Left lung (tissue), 10 donors: ENCODE data around the gene CACNA1C. TPM values are rescaled to one million over a fixed set of nuclear protein-coding genes. Genes with fewer than 3 reads are reported as not detected.

Source experiments
- ATAC-seq: fragments of 200-7000 bp; cut with Tn5 transposase; one replicate; pipeline ENCODE4 v1.9.1; 2020; ENCODE audit warnings: moderate library complexity
- DNase-seq, 4 donors: peaks; one replicate each; pipeline ENCODE4 v3.0.0-alpha.2; 2013 to 2020
- H3K27ac ChIP-seq, 2 donors: fragments of 200-600 bp; sonication (generic) in 1 of 2; one replicate each; pipeline versions ENCODE4 v1.5.0 to v1.8.0; 2020 to 2021
- H3K27me3 ChIP-seq, 2 donors: fragments of 200-600 bp; sonication (generic) in 1 of 2; one replicate each; pipeline versions ENCODE4 v1.5.0 to v1.8.0; 2020 to 2021
- H3K36me3 ChIP-seq, 2 donors: fragments of 200-600 bp; sonication (generic) in 1 of 2; one replicate each; pipeline versions ENCODE4 v1.5.0 to v1.8.0; 2020 to 2021
- H3K4me1 ChIP-seq, 2 donors: fragments of 200-600 bp; one replicate each; pipeline ENCODE4 v1.8.0; 2021
- H3K4me3 ChIP-seq, 2 donors: fragments of 200-600 bp; sonication (generic) in 1 of 2; one replicate each; pipeline versions ENCODE4 v1.5.0 to v1.8.0; 2020 to 2021; ENCODE audit warnings: mild to moderate bottlenecking in 1 of 2
- H3K9me3 ChIP-seq, 2 donors: fragments of 200-600 bp; sonication (generic) in 1 of 2; one replicate each; pipeline versions ENCODE4 v1.5.0 to v1.8.0; 2020 to 2021
- intact Hi-C, 2 donors: fragments of 100-400 bp; cut with DNase I; formaldehyde crosslinking; loops; one replicate each; pipeline versions ENCODE4 v1.11.2 to v1.14.2; 2022
- polyA plus RNA-seq, 6 donors: library from polyadenylated mRNA; unstranded; fragments of 120-200 nt; gene quantifications; one replicate each; pipeline ENCODE4 v1.2.1, GENCODE V29; 2013; ENCODE audit not compliant: insufficient read length in 6 of 6
- total RNA-seq, 2 donors: library from RNA; stranded (reverse); fragmentation: NEBNext Ultra II Directional; extraction: Animal tissue kit (Norgen Biotek cat#: 25700); gene quantifications; one replicate each; pipeline ENCODE4 v1.2.1, GENCODE V29; 2021
- TF ChIP-seq, protein P1 (sequence below), 2 donors: fragments of 200-600 bp; sonication (generic) in 1 of 2; IDR thresholded peaks; one replicate each; pipeline versions ENCODE4 v1.5.0 to v1.8.0; 2021; ENCODE audit warnings: antibody characterized with exemption in 2 of 2
- donor health status: DM: no; HTN: yes; CAD: no.
- donor health status: DM: no; HTN: no; CAD: no.

Gene CACNA1C
- total and polyA plus RNA-seq, 8 donors = 11.9 to 21.9 (median 14.2) TPM

DNA sequence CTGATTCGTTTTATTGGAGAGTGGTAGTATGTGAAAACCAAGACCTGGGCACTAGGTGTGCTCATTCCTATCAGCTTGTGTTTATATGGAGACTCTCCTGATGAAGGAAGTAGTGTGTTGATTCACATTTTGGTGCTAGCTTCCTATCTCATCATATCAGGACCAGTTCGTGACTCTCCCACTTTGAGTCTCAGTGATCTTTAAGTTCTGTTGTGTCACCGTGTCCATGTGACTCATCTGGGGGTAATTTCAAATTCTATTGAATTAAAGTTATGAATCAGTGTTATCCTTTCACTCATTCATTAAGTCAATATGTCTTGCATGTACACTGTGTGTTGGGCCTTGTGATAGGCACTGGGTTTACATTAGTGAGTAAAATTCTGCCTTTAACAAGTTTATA is 180.2 kb downstream of the CACNA1C start:
- intact Hi-C loops = no loop called here
- H3K27me3 ChIP-seq = peaks cover 0 to 22% of the 10 kb centered on the region in 2 donors
- no peak overlapping the region for H3K4me3 ChIP-seq
- ATAC-seq = no peak
- H3K9me3 ChIP-seq = no peaks in the 10 kb centered on the region
- TF ChIP-seq, protein P1, sequence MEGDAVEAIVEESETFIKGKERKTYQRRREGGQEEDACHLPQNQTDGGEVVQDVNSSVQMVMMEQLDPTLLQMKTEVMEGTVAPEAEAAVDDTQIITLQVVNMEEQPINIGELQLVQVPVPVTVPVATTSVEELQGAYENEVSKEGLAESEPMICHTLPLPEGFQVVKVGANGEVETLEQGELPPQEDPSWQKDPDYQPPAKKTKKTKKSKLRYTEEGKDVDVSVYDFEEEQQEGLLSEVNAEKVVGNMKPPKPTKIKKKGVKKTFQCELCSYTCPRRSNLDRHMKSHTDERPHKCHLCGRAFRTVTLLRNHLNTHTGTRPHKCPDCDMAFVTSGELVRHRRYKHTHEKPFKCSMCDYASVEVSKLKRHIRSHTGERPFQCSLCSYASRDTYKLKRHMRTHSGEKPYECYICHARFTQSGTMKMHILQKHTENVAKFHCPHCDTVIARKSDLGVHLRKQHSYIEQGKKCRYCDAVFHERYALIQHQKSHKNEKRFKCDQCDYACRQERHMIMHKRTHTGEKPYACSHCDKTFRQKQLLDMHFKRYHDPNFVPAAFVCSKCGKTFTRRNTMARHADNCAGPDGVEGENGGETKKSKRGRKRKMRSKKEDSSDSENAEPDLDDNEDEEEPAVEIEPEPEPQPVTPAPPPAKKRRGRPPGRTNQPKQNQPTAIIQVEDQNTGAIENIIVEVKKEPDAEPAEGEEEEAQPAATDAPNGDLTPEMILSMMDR (IDR thresholded peaks at IDR 0.05) = no peak
- no peaks in the 10 kb centered on the region for H3K4me1 ChIP-seq
- no peaks in the 10 kb centered on the region for H3K36me3 ChIP-seq
- no peak for DNase-seq
- H3K27ac ChIP-seq = no peak overlapping the region

DNA sequence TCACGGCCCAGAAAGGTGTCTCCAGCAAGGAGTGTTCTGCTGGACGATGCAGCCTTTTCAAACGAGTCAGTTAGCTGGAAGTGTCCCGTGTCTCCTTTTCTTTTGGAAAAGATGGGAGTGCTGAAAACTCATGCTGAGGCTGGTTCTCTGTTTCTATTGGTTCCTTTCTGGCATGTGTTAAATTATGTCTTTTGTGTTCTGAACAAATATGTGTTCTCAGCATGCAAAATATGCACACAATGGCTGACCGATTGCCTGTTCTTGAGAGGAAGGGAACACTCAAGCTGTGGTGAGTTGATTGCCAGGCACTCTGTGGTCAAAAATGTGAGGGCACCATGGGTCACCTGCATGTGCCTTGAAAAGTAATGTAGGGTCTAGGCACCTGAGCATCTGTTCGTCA is 181.3 kb downstream of the CACNA1C start:
- Histone ChIP-seq H3K27ac (no peak overlapping the region), H3K4me3 (no peak overlapping the region), H3K27me3 (peaks cover 0 to 22% of the 10 kb centered on the region in 2 donors), H3K9me3 (no peaks in the 10 kb centered on the region), H3K4me1 (no peaks in the 10 kb centered on the region), H3K36me3 (no peaks in the 10 kb centered on the region)
- intact Hi-C loops = no loop called here
- no peak for DNase-seq
- TF ChIP-seq, protein P1 (IDR thresholded peaks at IDR 0.05) = no peak
- no peak for ATAC-seq

DNA sequence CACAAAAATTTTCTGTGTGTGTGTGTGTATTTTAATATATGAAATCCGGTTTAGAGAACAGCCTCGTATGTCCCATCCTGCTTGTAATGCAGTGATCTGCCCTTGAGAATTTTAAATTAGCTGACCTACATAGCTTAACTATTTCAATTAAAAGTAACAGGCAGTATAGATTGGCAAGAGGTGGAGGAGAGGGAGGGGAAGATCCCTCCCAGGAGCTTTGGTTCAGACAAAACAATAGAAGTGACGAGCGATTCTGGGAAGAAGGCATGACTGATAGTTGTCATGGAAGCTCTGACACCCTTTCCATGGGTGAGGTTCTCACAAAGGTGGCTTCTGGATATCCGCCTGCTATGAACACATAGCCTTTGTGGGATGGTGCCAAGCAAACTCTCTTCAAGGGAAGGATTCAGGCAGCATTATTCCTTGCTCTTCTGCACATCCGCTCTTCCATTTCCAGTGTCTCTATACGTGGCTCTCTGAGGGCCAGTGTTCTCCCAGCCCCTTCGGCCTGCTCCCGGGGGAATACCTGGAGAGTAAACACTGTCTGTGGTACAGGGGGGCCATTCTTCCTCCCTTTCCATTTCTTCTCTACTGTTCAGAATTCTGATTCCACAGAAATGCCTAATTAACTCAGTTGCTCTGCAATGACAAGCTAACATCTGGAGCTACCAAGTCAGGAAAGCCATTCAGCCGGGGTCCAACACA is 182.0 kb downstream of the CACNA1C start:
- intact Hi-C loops = no loop called here
- H3K27me3 ChIP-seq = peaks cover 0 to 18% of the 10 kb centered on the region in 2 donors
- TF ChIP-seq, protein P1 (IDR thresholded peaks at IDR 0.05) = no peak
- H3K27ac ChIP-seq = no peak overlapping the region
- H3K36me3 ChIP-seq = no peaks in the 10 kb centered on the region
- no peak for DNase-seq
- H3K4me1 ChIP-seq = no peaks in the 10 kb centered on the region
- H3K9me3 ChIP-seq = no peaks in the 10 kb centered on the region
- no peak overlapping the region for H3K4me3 ChIP-seq
- ATAC-seq = no peak

DNA sequence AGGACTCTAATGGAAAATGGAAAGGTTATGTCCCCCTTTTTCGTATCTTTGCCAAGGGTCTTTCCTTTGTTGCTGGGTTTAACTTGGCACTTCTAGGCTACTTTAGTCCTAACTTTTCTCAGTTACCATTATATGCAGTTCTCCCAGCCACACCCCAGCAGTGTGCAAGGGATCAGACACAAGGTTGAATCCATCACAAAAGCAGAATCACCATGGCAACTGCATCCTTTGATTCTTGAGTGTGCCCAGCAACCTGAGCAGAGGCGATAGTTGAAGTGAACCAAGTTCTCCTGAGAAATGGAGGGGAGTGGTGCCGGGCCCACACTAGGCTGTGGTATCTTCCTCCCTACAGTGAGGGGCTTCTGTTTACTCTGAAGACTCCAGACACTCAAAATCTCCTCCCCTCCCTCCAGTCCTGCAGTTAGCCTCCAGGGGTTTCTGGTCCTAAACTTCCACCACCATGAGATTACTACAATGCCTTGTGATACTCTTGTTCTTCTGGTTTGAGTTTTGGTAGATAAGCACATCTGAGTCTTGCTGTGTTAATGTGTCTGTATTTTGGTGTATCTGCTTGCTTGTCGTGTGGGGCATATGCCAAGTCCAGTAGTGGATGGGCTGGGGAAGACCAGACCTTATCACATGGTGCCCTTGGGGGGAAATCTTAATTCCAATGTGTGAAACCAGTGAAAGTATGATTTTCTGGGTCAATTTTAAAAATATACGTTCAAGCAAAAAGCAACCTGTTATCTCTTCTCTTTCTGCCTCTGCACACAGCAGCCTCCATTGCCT is 183.9 kb downstream of the CACNA1C start:
- intact Hi-C loops = no loop called here
- ATAC-seq = no peak
- no peak overlapping the region for H3K27ac ChIP-seq

DNA sequence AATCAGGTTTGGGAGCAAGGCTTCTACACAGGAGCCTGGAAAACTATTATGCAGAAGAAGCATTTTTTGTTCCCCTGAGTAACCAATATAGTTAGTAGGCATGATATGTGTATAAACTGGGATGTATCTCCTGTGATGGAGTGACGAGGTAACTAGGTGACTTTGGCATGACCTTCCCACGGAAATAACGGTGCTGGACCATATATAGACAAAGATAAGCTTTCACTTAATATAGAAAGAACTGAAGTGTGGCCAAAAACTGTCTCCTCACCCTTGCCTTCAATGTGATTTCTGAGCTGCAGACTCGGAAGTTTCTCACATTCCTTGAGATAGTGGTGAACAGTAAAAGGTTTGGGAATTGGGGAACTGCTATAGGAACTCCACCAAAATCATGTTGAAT is 185.3 kb downstream of the CACNA1C start:
- H3K4me1 ChIP-seq = no peaks in the 10 kb centered on the region
- no peaks in the 10 kb centered on the region for H3K9me3 ChIP-seq
- TF ChIP-seq, protein P1 (IDR thresholded peaks at IDR 0.05) = no peak
- ATAC-seq = no peak
- DNase-seq = no peak
- no peak overlapping the region for H3K4me3 ChIP-seq
- intact Hi-C loops = no loop called here
- H3K36me3 ChIP-seq = no peaks in the 10 kb centered on the region
- no peak overlapping the region for H3K27ac ChIP-seq
- no peaks in the 10 kb centered on the region for H3K27me3 ChIP-seq

More for the DNA sequence above, 183.9 kb downstream of the CACNA1C start:
- DNase-seq = no peak
- no peaks in the 10 kb centered on the region for H3K4me1 ChIP-seq
- H3K36me3 ChIP-seq = no peaks in the 10 kb centered on the region
- TF ChIP-seq, protein P1 (IDR thresholded peaks at IDR 0.05) = no peak
- no peaks in the 10 kb centered on the region for H3K9me3 ChIP-seq
- H3K4me3 ChIP-seq = no peak overlapping the region
- H3K27me3 ChIP-seq = no peaks in the 10 kb centered on the region
